Measurements from ENCODE around the gene VRK2. TPM values are rescaled to one million over a fixed set of nuclear protein-coding genes. Genes with fewer than 3 reads are reported as not detected.

The VRK2 gene
- total RNA-seq, 2 donors from 2014 or later: 18.1 to 19.2 TPM

DNA sequence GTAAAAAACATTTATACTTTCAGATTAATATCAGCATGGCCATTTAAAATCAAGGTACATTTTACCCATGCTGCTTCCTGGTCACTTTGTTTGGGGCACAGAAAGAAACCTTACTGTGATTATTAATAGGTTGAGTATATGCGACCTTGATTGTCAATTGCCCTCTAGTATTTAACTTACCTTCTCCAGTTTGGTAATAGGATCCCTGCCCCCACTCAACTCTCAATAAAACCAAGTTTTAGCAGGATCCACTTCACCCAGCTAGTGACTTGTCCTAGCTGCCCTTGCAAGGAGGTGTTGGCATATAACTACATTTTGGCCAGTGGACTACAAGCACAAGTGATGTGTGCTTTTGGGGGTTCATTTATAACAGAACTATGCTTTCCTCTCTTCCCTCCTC is 160.2 kb downstream of the VRK2 start:
- Histone ChIP-seq H3K4me1 (replicated peaks) (no peaks in the 10 kb centered on the region), H3K36me3 (no peaks in the 10 kb centered on the region), H3K27ac (no peak overlapping the region), H3K27me3 (replicated peaks; ENCODE audit: insufficient read depth) (no peaks in the 10 kb centered on the region), H3K9me3 (no peaks in the 10 kb centered on the region), H3K4me3 (no peak overlapping the region)
- WGBS: 100% methylated on average over 1 of the region's 1 CpG
- DNase-seq (ENCODE audit: low spot score): no peak
- no peak for TF ChIP-seq POLR2AphosphoS5 (IDR thresholded peaks at IDR 0.05)
- TF ChIP-seq, protein P1, sequence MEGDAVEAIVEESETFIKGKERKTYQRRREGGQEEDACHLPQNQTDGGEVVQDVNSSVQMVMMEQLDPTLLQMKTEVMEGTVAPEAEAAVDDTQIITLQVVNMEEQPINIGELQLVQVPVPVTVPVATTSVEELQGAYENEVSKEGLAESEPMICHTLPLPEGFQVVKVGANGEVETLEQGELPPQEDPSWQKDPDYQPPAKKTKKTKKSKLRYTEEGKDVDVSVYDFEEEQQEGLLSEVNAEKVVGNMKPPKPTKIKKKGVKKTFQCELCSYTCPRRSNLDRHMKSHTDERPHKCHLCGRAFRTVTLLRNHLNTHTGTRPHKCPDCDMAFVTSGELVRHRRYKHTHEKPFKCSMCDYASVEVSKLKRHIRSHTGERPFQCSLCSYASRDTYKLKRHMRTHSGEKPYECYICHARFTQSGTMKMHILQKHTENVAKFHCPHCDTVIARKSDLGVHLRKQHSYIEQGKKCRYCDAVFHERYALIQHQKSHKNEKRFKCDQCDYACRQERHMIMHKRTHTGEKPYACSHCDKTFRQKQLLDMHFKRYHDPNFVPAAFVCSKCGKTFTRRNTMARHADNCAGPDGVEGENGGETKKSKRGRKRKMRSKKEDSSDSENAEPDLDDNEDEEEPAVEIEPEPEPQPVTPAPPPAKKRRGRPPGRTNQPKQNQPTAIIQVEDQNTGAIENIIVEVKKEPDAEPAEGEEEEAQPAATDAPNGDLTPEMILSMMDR (IDR thresholded peaks at IDR 0.05): no peak
- no peak for TF ChIP-seq POLR2A (IDR thresholded peaks at IDR 0.05)
- intact Hi-C loops (cut with DNase I): no loop called here

DNA sequence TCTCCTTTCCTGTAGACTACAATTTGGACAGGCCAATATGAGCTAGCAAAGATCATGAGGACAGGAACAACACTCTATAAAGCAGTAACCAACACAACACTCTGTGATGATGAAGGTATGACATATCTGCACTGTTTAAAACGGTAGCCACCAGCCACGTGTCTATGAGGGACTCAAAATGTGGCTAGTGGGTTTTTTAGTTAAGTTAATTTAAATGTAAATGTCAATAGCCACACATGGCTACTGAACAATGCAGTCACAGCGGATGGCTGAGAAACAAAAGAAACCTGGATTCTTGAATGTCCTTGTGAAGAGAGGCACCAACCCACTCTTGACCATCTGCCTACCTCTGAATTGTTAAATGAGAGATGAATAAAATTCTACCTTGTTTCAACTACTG is 160.6 kb downstream of the VRK2 start:
- H3K4me3 ChIP-seq: no peak overlapping the region
- intact Hi-C loops (cut with DNase I): no loop called here
- TF ChIP-seq POLR2AphosphoS5 (IDR thresholded peaks at IDR 0.05) (no peak), POLR2A (IDR thresholded peaks at IDR 0.05) (no peak)
- TF ChIP-seq, protein P1 (IDR thresholded peaks at IDR 0.05): no peak
- no peaks in the 10 kb centered on the region for H3K36me3 ChIP-seq
- H3K27me3 ChIP-seq (replicated peaks; ENCODE audit: insufficient read depth): no peaks in the 10 kb centered on the region
- no peak overlapping the region for H3K27ac ChIP-seq
- no peak for DNase-seq (ENCODE audit: low spot score)
- H3K4me1 ChIP-seq (replicated peaks): no peaks in the 10 kb centered on the region
- H3K9me3 ChIP-seq: no peaks in the 10 kb centered on the region
- WGBS: 89% methylated on average over 3 of the region's 3 CpGs

Other genes with a start within 250 kb of the VRK2 start
- 10 to 100 TPM; 23.7 to 36.4 TPM for gene FANCL, start 194.5 kb downstream of the VRK2 start, total RNA-seq